ENCODE results near the gene HASPIN. TPM values are rescaled to one million over a fixed set of nuclear protein-coding genes. Genes with fewer than 3 reads are reported as not detected.

HASPIN gene
- total RNA-seq, 4 donors from 2014 or later = 1.4 to 5.4 (median 3.0) TPM

DNA sequence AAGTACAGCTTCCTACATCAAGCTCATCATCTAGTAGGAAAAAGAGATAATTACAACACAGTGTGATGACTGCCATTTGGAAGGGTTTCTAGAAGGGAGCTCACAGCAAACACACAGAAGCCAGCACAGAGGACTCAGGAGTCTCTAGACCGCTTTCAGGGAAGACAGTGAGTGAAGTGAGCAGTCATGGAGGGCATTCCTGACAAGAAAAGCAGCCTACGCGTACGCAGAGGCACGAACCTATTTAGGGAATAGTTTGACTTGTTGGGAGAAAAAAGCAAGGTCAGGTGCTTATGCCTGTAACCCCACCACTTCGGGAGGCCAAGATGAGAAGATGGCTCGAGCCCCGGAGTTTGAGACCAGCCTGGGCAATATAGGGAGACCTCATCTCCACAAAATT is 8.4 kb upstream of the HASPIN start:
- TF ChIP-seq POLR2A (IDR thresholded peaks at IDR 0.05) = no peak
- Histone ChIP-seq H3K27ac (no peak overlapping the region), H3K27me3 (no peaks in the 10 kb centered on the region), H3K36me3 (peaks cover 10 to 85% (median 28%) of the 10 kb centered on the region in 3 donors), H3K9me3 (no peaks in the 10 kb centered on the region), H3K4me1 (peaks cover 0 to 34% (median 17%) of the 10 kb centered on the region in 3 donors), H3K4me3 (no peak overlapping the region)
- 78 to 83% methylated on average over 8 of the region's 8 CpGs for WGBS, 2 donors
- intact Hi-C loops (cut with DNase I) = no loop called here
- no peak for DNase-seq

DNA sequence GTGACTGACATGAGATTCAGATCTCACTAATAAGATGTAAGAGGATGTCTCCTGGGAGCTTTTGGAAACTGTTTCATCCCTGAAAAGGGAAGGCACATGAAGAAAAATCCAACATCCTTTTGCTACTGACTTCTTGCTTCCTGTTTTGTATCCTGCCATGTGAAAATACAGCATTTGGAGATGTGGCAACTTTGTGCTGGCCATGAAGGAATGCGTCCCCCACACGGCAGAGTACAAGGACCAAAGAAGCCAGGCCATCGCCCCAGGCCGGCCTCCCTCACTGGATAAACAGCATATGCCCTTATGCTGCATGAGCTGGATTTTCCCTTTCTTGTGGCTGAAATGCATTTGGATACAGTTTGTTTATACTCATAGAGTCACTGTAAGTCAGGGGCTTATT is 5.5 kb upstream of the HASPIN start:
- H3K27me3 ChIP-seq = no peaks in the 10 kb centered on the region
- DNase-seq = no peak
- no peaks in the 10 kb centered on the region for H3K9me3 ChIP-seq
- peaks cover 7 to 50% (median 41%) of the 10 kb centered on the region in 3 donors for H3K4me1 ChIP-seq
- intact Hi-C loops (cut with DNase I) = no loop called here
- H3K36me3 ChIP-seq = peaks cover 10 to 74% (median 28%) of the 10 kb centered on the region in 3 donors
- TF ChIP-seq, protein P1, sequence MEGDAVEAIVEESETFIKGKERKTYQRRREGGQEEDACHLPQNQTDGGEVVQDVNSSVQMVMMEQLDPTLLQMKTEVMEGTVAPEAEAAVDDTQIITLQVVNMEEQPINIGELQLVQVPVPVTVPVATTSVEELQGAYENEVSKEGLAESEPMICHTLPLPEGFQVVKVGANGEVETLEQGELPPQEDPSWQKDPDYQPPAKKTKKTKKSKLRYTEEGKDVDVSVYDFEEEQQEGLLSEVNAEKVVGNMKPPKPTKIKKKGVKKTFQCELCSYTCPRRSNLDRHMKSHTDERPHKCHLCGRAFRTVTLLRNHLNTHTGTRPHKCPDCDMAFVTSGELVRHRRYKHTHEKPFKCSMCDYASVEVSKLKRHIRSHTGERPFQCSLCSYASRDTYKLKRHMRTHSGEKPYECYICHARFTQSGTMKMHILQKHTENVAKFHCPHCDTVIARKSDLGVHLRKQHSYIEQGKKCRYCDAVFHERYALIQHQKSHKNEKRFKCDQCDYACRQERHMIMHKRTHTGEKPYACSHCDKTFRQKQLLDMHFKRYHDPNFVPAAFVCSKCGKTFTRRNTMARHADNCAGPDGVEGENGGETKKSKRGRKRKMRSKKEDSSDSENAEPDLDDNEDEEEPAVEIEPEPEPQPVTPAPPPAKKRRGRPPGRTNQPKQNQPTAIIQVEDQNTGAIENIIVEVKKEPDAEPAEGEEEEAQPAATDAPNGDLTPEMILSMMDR (IDR thresholded peaks at IDR 0.05) = no peak
- no peak for TF ChIP-seq POLR2A (IDR thresholded peaks at IDR 0.05)
- no peak overlapping the region for H3K27ac ChIP-seq
- 80 to 87% methylated on average over 2 to 4 of the region's 4 CpGs for WGBS, 2 donors
- no peak overlapping the region for H3K4me3 ChIP-seq

DNA sequence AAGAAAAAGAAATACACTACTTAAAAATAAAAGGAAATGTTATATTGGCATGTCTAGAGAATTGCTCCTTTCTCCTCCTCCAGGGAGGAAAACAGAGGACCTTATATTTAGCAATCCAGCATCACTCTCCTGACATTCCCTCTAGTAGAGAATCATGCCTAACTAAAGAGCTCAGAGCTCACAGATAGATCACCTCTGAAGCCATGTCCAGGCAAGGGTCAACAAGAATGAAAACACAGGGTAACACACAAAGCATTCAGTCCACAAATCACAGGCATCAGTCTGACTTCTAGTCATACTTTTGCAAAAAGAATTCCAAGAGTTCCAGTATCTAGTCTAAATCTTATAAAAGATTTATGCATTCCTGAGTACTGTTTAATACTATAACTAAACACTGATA is 4.4 kb upstream of the HASPIN start:
- H3K4me3 ChIP-seq = no peak overlapping the region
- H3K4me1 ChIP-seq = peaks cover 9 to 55% (median 44%) of the 10 kb centered on the region in 3 donors
- H3K27ac ChIP-seq = peak overlapping the region in 2 of 4 donors; percentile 58 to 75
- DNase-seq = no peak
- TF ChIP-seq, protein P1 (IDR thresholded peaks at IDR 0.05) = no peak
- TF ChIP-seq POLR2A (IDR thresholded peaks at IDR 0.05) = no peak
- no peaks in the 10 kb centered on the region for H3K27me3 ChIP-seq
- intact Hi-C loops (cut with DNase I) = no loop called here
- no peaks in the 10 kb centered on the region for H3K9me3 ChIP-seq
- H3K36me3 ChIP-seq = peaks cover 10 to 64% (median 28%) of the 10 kb centered on the region in 3 donors

DNA sequence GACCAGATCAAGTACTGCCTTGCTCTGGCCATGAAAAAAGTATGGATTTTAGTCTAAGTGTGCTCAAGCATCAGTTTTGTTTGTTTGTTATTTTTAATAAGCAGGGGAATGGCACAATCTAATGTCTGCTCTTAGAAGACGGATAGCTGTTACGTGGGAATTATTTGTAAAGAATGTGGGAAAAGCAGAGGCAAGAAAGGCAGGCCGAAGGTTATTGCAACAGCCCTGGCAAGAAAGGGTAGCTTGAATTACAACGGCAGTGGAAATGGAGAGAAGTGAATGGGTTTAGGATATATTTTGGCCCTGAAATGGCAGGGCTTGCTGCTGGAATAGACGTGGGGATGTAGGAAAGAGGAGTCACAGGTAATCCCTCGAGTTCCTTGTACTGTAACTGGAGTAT is 987 bp upstream of the HASPIN start:
- peaks cover 0 to 29% (median 0%) of the 10 kb centered on the region in 3 donors for H3K36me3 ChIP-seq
- peaks cover 18 to 64% (median 54%) of the 10 kb centered on the region in 3 donors for H3K4me1 ChIP-seq
- intact Hi-C loops (cut with DNase I) = no loop called here
- 14 to 18% methylated on average over 6 of the region's 6 CpGs for WGBS, 2 donors
- H3K9me3 ChIP-seq = no peaks in the 10 kb centered on the region
- DNase-seq = no peak
- H3K27ac ChIP-seq = peak overlapping the region; percentile 86 to 95 (median 92)
- H3K27me3 ChIP-seq = no peaks in the 10 kb centered on the region
- TF ChIP-seq, protein P1 (IDR thresholded peaks at IDR 0.05) = no peak
- TF ChIP-seq POLR2A (IDR thresholded peaks at IDR 0.05) = no peak
- H3K4me3 ChIP-seq = peak overlapping the region; percentile 66 to 97 (median 82)

DNA sequence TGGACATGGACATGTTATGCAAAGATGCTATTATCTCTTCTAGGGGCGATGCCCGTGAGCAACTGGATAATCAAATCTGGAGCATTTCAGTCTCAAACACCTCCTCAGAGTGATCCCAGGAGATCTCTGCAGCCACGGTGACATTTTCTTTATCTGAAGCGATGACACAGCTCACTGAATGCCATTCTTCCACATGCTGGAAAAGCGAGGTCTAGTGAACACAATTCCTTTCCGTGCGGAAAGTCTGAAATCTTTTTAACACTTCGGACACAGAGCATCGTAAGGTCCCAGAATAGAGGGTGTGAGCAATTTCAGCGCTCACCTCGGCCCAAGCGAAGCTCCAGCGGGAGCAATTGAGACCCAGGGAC is 531 bp upstream of the HASPIN start:
- H3K9me3 ChIP-seq = no peaks in the 10 kb centered on the region
- DNase-seq = no peak
- peak overlapping the region; percentile 66 to 97 (median 82) for H3K4me3 ChIP-seq
- no peak for TF ChIP-seq POLR2A (IDR thresholded peaks at IDR 0.05)
- TF ChIP-seq, protein P1 (IDR thresholded peaks at IDR 0.05) = no peak
- peaks cover 0 to 25% (median 0%) of the 10 kb centered on the region in 3 donors for H3K36me3 ChIP-seq
- intact Hi-C loops (cut with DNase I) = no loop called here
- H3K27me3 ChIP-seq = no peaks in the 10 kb centered on the region
- peak overlapping the region; percentile 86 to 95 (median 92) for H3K27ac ChIP-seq
- peaks cover 18 to 61% (median 54%) of the 10 kb centered on the region in 3 donors for H3K4me1 ChIP-seq
- WGBS, 2 donors = 4 to 5% methylated on average over 8 of the region's 13 CpGs

All from esophagus squamous epithelium (tissue), 5 donors.